ENCODE measurements around the gene DECR2.
"Not testable (repeated sequence)": the region's sequence is repeated elsewhere in the genome, so short reads cannot be mapped to it uniquely, and the experiment has no call there.

DECR2 gene

DNA sequence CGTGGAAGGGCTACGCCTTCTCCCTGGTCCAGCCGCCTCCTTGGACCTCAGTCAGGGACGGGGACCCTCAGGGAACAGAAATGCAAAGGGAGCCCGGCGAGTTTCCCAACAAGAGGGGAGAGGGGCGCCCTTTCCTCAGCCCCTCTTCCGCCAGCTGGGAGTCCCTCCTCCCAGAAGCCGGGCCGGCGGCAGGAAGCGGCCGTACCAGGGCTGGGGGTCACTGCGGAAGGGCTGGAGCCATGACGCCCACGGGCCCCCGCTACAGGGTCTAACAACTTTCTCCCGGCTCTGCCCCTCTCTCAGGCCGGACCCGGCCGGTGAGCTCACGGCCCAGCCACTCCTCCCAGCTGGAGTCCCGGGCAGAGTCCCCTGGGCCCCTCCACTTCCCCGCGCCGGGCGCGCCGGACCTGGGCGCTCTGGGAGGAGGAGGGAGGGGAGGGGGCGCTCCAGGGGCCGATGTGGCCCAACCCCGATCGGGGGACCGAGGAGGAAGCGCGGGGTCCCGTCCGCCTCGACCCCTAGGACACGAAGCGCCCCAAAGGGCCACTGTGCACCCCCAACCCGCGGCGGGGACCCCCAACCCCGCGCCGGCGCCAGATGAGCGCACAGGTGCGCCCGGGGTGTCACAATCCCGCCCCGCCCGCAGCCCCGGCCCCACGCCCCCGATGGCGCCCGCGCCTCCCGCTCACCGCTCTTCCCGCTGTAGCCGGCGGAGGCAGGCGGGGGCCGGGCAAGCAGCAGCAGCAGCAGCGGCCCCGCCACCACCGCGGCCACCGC, 20.5 kb upstream of the DECR2 start:
- no peak for DNase-seq (ENCODE audit: extremely low read depth, low read depth)
- H3K4me3 ChIP-seq (replicated peaks; ENCODE audit: low read depth, low read length) = peak overlapping the region; percentile 77
- TF ChIP-seq, protein P1, sequence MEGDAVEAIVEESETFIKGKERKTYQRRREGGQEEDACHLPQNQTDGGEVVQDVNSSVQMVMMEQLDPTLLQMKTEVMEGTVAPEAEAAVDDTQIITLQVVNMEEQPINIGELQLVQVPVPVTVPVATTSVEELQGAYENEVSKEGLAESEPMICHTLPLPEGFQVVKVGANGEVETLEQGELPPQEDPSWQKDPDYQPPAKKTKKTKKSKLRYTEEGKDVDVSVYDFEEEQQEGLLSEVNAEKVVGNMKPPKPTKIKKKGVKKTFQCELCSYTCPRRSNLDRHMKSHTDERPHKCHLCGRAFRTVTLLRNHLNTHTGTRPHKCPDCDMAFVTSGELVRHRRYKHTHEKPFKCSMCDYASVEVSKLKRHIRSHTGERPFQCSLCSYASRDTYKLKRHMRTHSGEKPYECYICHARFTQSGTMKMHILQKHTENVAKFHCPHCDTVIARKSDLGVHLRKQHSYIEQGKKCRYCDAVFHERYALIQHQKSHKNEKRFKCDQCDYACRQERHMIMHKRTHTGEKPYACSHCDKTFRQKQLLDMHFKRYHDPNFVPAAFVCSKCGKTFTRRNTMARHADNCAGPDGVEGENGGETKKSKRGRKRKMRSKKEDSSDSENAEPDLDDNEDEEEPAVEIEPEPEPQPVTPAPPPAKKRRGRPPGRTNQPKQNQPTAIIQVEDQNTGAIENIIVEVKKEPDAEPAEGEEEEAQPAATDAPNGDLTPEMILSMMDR (IDR thresholded peaks at IDR 0.05; ENCODE audit: low read depth, low read length, missing control alignments) = no peak

DNA sequence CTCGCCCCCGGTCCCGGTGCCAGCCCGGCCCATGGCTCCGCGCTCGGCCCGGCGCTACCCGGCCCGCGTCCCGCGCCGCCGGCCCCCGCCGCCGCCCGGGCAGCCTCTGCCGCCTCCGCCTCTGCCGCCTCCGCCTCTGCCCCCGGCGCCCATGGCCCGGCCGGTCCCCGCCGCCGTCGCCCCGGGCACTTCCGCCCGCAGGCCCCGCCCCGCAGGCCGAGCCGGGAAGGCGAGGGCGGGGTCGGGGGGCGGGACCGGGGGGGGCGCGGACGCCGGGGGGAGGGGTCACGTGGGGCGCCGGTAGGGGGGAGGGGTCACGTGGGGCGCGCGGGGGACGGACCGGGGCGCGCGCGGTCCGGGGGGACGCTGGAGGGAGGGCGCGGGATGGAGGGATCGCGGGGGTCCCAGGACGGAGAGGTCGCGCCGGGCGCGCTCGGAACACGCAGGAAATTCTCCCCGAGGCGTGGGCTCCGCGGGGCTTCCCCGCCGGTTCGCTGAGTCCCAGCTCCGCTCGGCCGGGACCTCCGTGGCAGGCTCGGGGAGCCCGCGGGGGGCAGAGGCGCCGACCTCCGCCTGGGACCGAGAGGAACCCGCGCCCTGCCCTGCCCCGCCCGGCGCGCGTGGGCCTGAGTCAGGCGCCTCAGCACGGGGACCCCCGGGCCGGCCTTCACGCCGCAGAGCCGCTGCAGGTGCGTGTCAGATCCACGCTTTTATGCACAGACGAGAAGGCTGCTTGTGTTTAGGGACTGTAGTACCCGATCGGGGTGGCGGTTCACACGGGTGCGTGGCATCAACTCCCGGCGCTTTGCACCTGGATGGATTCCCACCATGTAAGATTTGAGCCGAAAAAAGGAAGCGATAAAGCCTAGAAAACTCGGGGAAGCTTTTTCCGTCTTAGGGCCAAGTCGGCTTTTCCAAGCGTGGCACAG, 19.6 kb upstream of the DECR2 start, which contains the start of gene PGAP6:
PGAP6 (minus strand) TSS at position 190 of the 929 bp plus-strand sequence; CDS start at position 33, 157 bp downstream.
- H3K4me3 ChIP-seq (replicated peaks; ENCODE audit: low read depth, low read length) = peak within 1 kb of the TSS; percentile 77
- TF ChIP-seq, protein P1 (IDR thresholded peaks at IDR 0.05; ENCODE audit: low read depth, low read length, missing control alignments) = no peak
- DNase-seq (ENCODE audit: extremely low read depth, low read depth) = no peak

DNA sequence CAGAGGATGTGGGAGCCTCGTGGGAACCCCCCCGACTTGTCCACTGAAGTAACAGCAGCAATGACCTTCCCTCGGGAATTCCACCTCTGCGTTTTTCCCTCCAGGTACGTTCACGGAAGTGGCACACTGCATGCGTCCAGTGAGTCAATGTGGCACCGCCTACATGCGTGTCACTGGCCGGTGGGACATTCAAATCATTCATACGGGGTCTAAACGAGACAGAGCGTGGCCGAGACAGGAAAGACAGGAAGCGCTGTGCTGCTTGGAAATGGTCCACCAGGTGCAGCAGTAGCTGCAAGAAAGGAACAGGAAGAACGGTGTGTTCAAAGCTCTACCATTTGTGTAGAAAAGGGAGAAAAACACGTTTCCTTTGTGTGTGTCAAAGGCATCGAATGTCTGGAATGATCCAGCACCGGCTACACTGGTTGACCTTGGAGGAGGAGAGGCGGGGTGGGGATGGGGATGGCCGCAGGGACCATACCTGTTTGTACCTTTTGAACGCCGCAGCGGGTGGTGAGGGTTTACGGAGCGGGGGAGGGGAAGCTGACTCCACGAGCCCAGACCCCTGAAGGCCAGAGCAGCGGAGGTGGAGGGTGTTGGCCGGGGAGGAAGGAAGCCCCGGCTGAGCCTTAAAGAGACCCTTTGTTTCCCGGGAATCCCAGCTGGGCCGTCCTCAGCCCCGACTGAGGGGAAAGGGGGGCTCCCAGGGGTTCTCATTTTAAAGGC, 18.2 kb upstream of the DECR2 start:
- TF ChIP-seq, protein P1 (IDR thresholded peaks at IDR 0.05; ENCODE audit: low read depth, low read length, missing control alignments) = no peak
- no peak for DNase-seq (ENCODE audit: extremely low read depth, low read depth)
- no peak overlapping the region for H3K4me3 ChIP-seq (replicated peaks; ENCODE audit: low read depth, low read length)

DNA sequence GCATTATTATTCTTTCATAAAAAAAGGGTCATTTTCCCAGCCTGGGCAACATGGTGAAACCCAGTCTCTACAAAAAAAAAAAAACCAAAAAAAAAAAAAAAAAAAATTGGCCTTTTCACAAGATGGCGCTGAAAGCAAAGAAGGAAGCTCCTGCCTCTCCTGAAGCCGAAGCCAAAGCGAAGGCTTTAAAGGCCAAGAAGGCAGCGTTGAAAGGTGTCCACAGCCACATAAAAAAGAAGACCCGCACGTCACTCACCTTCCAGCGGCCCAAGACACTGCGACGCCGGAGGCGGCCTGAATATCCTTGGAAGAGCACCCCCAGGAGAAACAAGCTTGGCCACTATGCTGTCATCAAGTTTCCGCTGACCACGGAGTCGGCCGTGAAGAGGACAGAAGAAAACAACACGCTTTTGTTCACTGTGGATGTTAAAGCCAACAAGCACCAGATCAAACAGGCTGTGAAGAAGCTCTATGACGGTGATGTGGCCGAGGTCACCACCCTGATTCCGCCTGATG, 15.0 kb upstream of the DECR2 start:
- TF ChIP-seq, protein P1 (IDR thresholded peaks at IDR 0.05; ENCODE audit: low read depth, low read length, missing control alignments) = no peak
- no peak for DNase-seq (ENCODE audit: extremely low read depth, low read depth)
- no peak overlapping the region for H3K4me3 ChIP-seq (replicated peaks; ENCODE audit: low read depth, low read length)

DNA sequence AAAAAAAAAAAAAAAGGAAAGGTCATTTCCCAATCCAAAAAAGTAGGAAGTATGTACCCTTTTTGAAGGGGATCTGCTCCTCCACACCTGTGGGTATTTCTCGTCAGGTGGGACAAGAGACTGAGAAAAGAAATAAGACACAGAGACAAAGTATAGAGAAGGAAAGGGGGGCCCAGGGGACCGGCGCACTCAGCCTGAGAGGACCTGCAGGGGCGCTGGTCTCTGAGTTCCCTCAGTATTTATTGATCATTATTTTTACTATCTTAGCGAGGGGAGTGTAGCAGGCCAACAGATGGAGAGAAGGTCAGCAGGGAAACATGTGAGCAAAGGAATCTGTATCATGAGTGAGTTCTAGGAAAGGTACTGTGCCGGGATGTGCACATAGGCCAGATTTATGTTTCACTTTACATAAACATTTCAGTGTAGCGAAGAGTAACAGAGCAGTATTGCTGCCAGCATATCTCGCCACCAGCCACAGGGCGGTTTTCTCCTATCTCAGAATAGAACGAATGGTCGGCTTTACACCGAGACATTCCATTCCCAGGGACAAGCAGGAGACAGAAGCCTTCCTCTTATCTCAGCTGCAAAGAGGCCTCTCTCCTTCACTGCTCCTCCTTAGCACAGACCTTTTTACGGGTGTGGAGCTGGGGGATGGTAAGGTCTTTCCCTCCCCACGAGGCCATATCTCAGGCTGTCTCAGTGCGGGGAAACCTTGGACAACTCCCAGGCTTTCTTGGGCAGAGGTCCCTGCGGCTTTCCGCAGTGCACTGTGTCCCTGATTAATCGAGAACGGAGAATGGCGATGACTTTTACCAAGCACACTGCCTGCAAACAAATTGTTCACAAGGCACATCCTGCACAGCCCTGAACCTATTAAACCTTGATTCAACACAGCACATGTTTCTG, 13.7 kb upstream of the DECR2 start:
- DNase-seq (ENCODE audit: extremely low read depth, low read depth); H3K4me3 ChIP-seq (replicated peaks; ENCODE audit: low read depth, low read length): not testable (repeated sequence)

DNA sequence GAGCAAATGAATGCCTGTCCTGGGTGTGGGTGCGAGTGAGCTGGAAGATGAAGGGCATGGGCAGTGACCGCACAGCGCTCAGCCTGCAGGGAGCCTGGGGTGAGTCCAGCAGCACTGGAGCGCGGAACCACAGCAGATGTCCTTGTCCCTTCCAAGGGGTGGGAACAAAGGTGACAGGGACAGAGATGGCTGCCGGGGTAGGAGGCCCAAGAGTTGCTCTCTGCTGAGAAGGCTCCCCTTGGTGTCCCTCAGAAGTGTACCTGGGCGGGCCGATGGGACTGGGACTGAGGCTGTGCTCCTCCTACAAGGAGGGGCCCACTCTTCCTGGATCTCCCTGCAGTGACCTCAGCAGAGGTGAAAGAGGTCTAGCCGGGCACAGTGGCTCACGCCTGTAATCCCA, 12.3 kb upstream of the DECR2 start:
- DNase-seq (ENCODE audit: extremely low read depth, low read depth) = no peak
- H3K4me3 ChIP-seq (replicated peaks; ENCODE audit: low read depth, low read length) = no peak overlapping the region
- TF ChIP-seq, protein P1 (IDR thresholded peaks at IDR 0.05; ENCODE audit: low read depth, low read length, missing control alignments) = no peak
